Sciatic nerve (tissue), 2 donors: Measurements from ENCODE around the gene C16orf46. TPM values are rescaled to one million over a fixed set of nuclear protein-coding genes. Genes with fewer than 3 reads are reported as not detected.
"Not testable (repeated sequence)": the region's sequence is repeated elsewhere in the genome, so short reads cannot be mapped to it uniquely, and the experiment has no call there.

Source experiments
- ATAC-seq: fragments of 200-7000 bp; cut with Tn5 transposase; one replicate; pipeline ENCODE4 v1.9.1; 2020; ENCODE audit warnings: mild to moderate bottlenecking, moderate library complexity
- DNase-seq: peaks from one replicate; pipeline ENCODE4 v3.0.0-alpha.2; 2020; ENCODE audit warnings: low spot score
- intact Hi-C: fragments of 100-400 bp; cut with DNase I; formaldehyde crosslinking; loops from one replicate; pipeline ENCODE4 v1.14.2; 2022
- total RNA-seq: library from RNA; stranded (reverse); fragmentation: NEBNext Ultra II Directional; extraction: Animal tissue kit (Norgen Biotek cat#: 25700); gene quantifications from one replicate; pipeline ENCODE4 v1.2.1, GENCODE V29; 2021
- donor health status: DM: no; HTN: no; CAD: no.
- donor health status: DM: no; HTN: no; CAD: no.

Gene C16orf46
- 2.3 TPM for total RNA-seq

GRCh38 chr16:81077076-81077940, at the start of gene C16orf46:
TSS of gene C16orf46 (minus strand) at chr16:81077238. CDS start at chr16:81063955, 13,283 bp downstream.
- intact Hi-C loops, result no loop called here
- ATAC-seq (peak; percentile 99), DNase-seq (peak; percentile 99)

DNA sequence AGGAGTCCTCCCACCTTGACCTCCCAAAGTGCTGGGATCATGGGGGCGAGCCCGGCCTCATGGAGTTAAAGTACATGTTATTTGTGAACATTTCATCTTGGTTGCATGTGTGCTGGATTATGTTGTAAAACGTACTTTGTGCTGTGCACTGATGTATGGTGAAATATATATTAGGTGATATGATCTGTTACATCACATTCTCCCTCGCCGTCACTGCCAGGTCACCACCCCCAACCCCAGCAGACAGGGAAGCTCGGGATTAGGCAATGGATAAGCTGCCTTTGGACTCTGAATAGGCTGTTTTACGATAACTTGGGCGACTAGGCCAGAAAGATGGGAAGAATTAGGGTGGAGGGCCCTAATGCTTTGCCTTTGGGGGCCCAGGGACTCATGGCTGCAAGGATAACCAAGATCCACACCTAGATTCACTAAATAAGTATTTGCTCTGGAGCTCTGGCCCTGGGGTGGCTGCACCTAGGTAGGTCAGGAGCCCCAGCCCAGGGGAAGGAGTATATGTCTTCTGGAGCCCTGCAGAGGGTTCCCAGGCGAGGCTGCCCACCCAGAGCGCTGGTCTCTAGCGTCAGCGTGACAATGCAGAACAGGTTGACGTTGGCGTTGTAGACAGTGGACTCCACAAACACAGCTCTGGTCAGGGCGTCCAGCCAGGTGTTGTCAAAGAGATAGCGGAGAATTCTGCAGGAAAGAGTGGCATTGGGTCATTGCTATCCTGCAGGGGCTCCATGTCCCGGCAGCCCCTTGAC, 46.2 kb upstream of the C16orf46 start:
- intact Hi-C loops, result no loop called here
- DNase-seq, result no peak
- ATAC-seq, result no peak

DNA sequence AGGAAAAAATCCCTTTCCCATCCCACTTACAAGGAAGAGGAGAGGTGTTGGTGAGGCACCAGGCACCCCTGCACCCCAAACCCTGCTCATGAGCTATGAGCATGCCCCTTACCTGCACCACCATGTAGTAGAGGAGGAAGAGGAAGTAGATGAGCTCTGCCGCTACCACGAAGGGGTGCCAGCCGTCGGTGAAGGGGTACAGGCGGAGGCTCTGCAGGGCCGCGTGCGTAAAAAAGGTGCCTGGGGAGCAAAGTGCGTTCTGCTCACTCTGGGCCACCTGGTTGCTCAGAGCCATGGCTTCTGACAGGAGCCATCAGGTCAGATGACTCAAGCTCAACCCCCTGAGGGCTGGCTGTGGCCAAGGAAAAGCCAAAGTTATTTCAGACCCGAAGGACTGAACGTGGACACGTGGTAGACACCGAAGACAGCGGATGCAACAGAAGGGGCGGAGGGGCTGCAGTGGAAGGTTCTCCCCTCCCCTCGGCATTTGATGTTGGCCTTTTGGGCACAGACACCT, 44.5 kb upstream of the C16orf46 start:
- DNase-seq, result no peak
- no peak for ATAC-seq
- intact Hi-C loops, result no loop called here

- no peak for ATAC-seq
- no peak for DNase-seq
- intact Hi-C loops, result no loop called here
These were observed 40.4 kb upstream of the C16orf46 start for GRCh38 chr16:81117436-81117835.

DNA sequence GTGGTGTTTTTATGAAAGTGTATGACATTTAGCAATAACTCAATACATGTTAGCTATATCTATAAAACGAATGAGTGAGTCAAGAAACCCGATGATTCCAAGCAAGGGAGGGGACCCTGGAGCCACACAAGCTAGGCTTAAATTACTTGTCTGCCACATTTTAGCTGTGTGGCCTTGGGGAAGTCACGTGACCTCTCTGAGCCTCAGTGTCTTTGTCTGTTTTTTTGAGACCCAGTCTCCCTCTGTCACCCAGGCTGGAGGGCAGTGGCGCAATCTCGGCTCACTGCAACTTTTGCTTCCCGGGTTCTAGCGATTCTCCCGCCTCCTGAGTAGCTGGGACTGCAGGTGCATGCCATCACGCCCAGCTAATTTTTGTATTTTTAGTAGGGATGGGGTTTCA, 39.2 kb upstream of the C16orf46 start:
- DNase-seq (no peak), ATAC-seq (no peak)
- intact Hi-C loops, result no loop called here

DNA sequence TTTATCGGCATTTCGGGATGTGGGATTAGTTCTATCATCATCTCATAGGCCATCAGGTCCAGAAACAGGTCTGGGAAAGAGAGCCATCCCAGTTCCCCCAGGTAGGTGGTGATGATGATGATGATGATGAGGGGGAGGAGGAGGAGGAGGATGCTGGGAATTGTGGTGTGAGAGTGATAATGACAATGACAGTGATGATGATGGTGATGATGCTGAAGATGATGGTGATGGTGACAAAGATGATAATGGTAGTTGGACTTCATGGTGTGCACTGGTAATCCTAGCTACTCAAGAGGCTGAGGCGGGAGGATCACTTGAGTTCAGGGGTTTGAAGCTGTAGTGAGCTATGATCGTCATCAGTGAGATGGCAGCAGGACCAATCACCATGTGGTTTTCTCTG, 35.4 kb upstream of the C16orf46 start:
- intact Hi-C loops, result no loop called here
- DNase-seq (no peak), ATAC-seq (no peak)

DNA sequence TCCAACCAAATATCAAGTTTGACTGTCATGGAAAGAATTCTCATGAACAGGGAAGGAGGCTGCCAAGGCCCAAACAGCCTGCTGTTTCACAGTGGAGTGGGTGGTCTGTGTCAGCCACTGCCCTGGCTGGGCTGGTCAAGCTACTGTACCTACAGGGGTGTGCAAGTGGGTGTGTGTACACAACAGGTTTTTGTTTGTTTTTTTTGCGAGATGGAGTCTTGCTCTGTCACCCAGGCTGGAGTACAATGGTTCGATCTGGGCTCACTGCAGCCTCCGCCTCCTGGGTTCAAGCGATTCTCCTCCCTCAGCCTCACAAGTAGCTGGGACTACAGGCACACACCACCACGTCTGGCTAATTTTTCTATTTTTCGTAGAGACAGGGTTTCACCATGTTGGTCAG, 32.2 kb upstream of the C16orf46 start:
- DNase-seq, intact Hi-C loops, ATAC-seq: not testable (repeated sequence)

GRCh38 chr16:81107511-81107910, 30.5 kb upstream of the C16orf46 start:
- ATAC-seq (no peak), DNase-seq (no peak)
- intact Hi-C loops, result no loop called here

GRCh38 chr16:81106826-81107503, 29.9 kb upstream of the C16orf46 start:
- intact Hi-C loops, result no loop called here
- DNase-seq, result no peak
- no peak for ATAC-seq

DNA sequence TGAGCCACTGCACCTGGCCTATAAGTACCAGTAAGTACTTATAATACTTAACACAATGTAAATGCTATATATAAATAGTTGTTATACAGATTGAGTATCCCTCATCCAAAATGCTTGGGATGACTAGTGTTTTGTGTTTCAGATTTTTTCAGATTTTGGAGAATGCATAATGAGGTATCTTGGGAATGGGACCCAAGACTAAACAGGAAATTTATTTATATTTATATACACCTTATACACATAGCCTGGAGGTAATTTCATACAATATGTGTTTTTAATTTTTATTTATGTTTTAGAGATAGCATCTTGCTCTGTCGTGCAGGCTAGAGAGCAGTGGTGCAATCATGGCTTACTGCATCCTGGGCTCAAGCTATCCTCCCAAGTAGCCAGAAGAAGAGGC, 28.9 kb upstream of the C16orf46 start:
- ATAC-seq (no peak), DNase-seq (no peak)
- intact Hi-C loops, result no loop called here

- no peak for ATAC-seq
- DNase-seq, result no peak
- intact Hi-C loops, result no loop called here
These were observed 24.7 kb upstream of the C16orf46 start for GRCh38 chr16:81101702-81102101.

DNA sequence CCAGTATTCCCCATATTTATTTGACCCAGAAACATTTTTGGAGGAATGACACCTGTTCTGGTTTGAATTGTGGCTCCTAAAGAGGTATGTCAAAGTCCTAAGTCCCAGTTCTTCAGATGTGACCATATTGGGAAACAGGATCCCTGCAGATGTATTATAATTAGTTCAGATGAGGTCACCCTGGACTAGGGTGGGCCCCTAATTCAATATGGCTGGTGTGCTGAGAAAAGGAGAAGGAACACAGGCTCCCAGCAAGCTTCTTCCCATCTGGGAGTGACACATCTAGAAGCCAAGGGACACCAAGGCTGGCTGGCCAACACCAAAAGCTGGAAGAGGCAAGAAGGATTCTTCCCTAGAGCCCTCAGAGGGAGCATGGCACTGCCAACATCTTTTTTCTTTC, 22.9 kb upstream of the C16orf46 start:
- intact Hi-C loops, result no loop called here
- ATAC-seq (no peak), DNase-seq (no peak)

GRCh38 chr16:81097230-81097629, 20.2 kb upstream of the C16orf46 start:
- intact Hi-C loops, result no loop called here
- no peak for DNase-seq
- ATAC-seq, result no peak

DNA sequence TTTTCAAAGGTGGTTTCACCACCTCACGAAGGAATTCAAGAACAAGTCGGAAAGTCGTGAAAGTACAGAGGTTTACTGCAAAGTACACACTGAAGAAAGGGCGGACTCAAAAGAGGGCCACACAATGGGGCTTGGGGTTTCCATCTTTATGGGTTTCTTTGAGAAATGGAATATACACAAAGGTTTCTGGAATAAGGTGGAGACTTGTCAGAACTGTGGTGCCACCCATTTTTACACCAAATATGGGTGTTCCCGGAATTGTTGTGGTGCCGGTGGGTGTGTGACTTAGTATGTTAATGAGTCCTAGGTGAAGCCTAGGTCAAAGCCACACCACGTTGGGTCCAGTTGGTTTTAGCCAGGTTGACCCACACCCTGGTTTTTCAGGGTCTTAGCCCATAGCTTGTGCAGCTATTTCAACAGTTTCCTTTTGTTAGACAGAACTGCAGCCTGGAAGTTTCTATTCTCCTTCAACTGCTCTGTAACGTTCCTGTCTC, 19.7 kb upstream of the C16orf46 start:
- intact Hi-C loops, result no loop called here
- DNase-seq (no peak), ATAC-seq (no peak)

DNA sequence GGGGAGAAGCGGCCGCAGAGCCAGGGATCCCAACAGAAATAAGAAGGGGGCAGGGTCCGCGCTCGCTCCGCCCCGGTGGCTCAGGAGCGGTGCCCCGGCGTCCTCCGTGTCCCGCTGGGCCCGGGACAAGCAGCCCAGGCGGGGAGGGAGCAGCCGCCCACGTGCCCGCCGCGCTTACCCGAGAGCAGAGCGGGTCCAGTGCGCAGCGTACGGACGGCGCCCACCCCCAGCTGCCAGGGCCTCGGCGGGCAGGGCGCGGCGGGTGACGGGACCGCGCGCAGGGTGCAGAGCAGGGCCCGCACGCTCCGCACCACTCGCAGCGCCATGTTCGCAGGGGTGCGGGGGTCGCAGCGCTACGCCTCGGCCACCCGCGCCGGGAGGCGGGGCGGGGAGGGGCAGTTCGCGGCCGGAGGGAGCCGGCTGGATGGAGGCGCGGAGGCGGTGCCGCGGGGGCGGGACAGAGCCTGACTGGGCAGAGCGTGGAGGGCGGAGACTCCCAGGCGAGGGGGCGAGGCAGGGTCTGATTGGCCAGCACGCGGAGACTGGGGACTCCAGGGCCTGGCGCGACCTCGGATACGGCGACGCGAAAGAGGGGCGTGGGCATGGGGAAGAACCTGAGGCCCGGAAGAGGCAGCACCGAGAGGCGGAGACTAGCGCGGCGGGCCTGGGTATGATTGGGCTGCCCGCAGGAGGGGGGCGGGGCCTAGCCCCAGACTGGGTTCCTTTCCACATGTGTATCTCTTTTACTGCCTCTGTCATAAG, 19.1 kb upstream of the C16orf46 start, which contains the start of gene GCSH:
Gene GCSH, minus strand, starts transcription at position 443 of the 762 bp plus-strand sequence. Its CDS starts 117 bp downstream, at position 326.
- peak; percentile 99 for DNase-seq
- intact Hi-C loops, result no loop called here
- peak; percentile 100 for ATAC-seq

DNA sequence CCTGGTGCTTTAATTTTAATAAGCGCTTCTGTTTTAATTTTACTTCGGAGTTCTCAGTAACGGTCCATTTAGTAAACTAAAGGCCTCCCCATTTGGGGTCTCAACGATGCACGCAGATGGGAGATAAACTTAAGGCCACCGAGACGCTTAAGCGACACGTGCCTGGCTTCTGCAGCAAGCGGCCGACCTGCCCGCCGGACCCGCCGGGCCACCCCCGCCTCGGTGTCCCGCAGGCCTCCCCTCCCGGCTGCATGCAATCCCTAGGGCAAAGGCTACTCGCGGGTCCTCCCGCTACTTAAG, 18.6 kb upstream of the C16orf46 start:
- DNase-seq (no peak), ATAC-seq (no peak)
- intact Hi-C loops, result no loop called here

DNA sequence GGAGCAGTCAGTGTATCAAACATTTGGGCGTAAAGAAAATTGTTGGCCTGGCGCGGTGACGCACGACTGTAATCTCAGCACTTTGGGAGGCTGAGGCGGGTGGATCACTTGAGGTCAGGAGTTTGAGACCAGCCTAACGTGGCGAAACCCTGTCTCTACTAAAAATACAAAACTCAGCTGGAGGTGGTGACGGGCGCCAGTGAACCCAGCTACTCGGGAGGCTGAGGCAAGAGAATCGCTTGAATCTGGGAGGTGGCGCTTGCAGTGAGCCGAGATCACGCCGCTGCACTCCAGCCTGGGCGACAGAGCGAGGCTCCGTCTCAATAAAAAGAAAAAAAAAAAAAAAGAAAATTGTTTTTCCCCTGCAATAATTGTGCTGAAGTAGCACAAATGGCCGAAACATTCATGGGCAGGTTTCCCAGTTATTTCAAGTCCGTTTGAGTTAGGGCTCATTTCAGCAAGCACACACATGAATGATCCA, 17.8 kb upstream of the C16orf46 start:
- no peak for DNase-seq
- intact Hi-C loops, result no loop called here

GRCh38 chr16:81088836-81089235, 11.8 kb upstream of the C16orf46 start:
- intact Hi-C loops, result no loop called here
- DNase-seq, result no peak
- ATAC-seq, result no peak

More for the DNA sequence above, 17.8 kb upstream of the C16orf46 start:
- no peak for ATAC-seq

DNA sequence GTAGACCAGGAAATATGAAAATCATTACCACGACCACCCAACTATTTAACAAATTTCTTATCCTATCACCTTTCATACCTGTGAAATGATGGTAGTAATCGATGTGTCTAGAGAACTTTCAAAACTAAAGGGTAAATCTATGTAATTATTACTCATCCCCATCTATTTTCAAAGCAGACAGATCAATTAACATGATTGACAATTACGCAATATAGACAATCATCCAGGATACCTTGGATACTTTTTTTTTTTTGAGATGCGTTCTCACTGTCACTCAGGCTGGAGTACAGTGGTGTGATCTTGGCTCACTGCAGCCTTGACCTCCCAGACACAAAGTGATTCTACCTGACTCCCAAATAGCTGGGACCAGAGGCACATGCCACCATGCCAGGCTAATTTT, 4.0 kb upstream of the C16orf46 start:
- intact Hi-C loops, result no loop called here
- DNase-seq (no peak), ATAC-seq (no peak)
